ENCODE data around the gene CLCN3.

The CLCN3 gene

GRCh38 chr4:169652535-169652934, 32.2 kb downstream of the CLCN3 start:
- no peak for TF ChIP-seq SIN3A (IDR thresholded peaks at IDR 0.05; ENCODE audit: borderline replicate concordance, insufficient read depth, low read length)
- TF ChIP-seq FOXP2 (optimal IDR thresholded peaks at IDR 0.05; ENCODE audit: borderline replicate concordance, extremely low read depth, extremely low read length, insufficient read depth) = no peak

- TF ChIP-seq REST (IDR thresholded peaks at IDR 0.05; ENCODE audit: insufficient read depth in 1 of 2, low read depth in 2 of 2, low read length in 2 of 2) (no peak), POLR2AphosphoS5 (IDR thresholded peaks at IDR 0.05; ENCODE audit: low read depth, low read length) (no peak), FOXP2 (optimal IDR thresholded peaks at IDR 0.05; ENCODE audit: borderline replicate concordance, extremely low read depth, extremely low read length, insufficient read depth) (no peak), SIN3A (IDR thresholded peaks at IDR 0.05; ENCODE audit: borderline replicate concordance, insufficient read depth, low read length) (no peak), TAF1 (IDR thresholded peaks at IDR 0.05; ENCODE audit: borderline replicate concordance, insufficient read depth, low read length) (no peak)
Observed at GRCh38 chr4:169655401-169655800, 35.0 kb downstream of the CLCN3 start.

- TF ChIP-seq REST (IDR thresholded peaks at IDR 0.05; ENCODE audit: insufficient read depth in 1 of 2, low read depth in 2 of 2, low read length in 2 of 2) (no peak), POLR2AphosphoS5 (IDR thresholded peaks at IDR 0.05; ENCODE audit: low read depth, low read length) (no peak)
Observed at GRCh38 chr4:169657470-169658107, 37.2 kb downstream of the CLCN3 start.

GRCh38 chr4:169658196-169658595, 37.8 kb downstream of the CLCN3 start:
- TF ChIP-seq SIN3A (IDR thresholded peaks at IDR 0.05; ENCODE audit: borderline replicate concordance, insufficient read depth, low read length) (no peak), REST (IDR thresholded peaks at IDR 0.05; ENCODE audit: insufficient read depth in 1 of 2, low read depth in 2 of 2, low read length in 2 of 2) (no peak), FOXP2 (optimal IDR thresholded peaks at IDR 0.05; ENCODE audit: borderline replicate concordance, extremely low read depth, extremely low read length, insufficient read depth) (no peak), TAF1 (IDR thresholded peaks at IDR 0.05; ENCODE audit: borderline replicate concordance, insufficient read depth, low read length) (no peak), POLR2AphosphoS5 (IDR thresholded peaks at IDR 0.05; ENCODE audit: low read depth, low read length) (no peak)

- TF ChIP-seq POLR2AphosphoS5 (IDR thresholded peaks at IDR 0.05; ENCODE audit: low read depth, low read length) (no peak), SIN3A (IDR thresholded peaks at IDR 0.05; ENCODE audit: borderline replicate concordance, insufficient read depth, low read length) (no peak), TAF1 (IDR thresholded peaks at IDR 0.05; ENCODE audit: borderline replicate concordance, insufficient read depth, low read length) (no peak), REST (IDR thresholded peaks at IDR 0.05; ENCODE audit: insufficient read depth in 1 of 2, low read depth in 2 of 2, low read length in 2 of 2) (no peak), FOXP2 (optimal IDR thresholded peaks at IDR 0.05; ENCODE audit: borderline replicate concordance, extremely low read depth, extremely low read length, insufficient read depth) (no peak)
Observed at GRCh38 chr4:169658975-169659715, 38.8 kb downstream of the CLCN3 start.
